Measurements from ENCODE around the gene NIPSNAP3A. TPM values are rescaled to one million over a fixed set of nuclear protein-coding genes. Genes with fewer than 3 reads are reported as not detected.

Gene NIPSNAP3A
- total RNA-seq, 4 donors from 2014 or later = 21.9 to 42.0 (median 24.4) TPM

GRCh38 chr9:104772714-104773510, 25.4 kb downstream of the NIPSNAP3A start:
- no peaks in the 10 kb centered on the region for H3K9me3 ChIP-seq
- H3K4me1 ChIP-seq = no peaks in the 10 kb centered on the region
- ATAC-seq = no peak
- H3K27me3 ChIP-seq = no peaks in the 10 kb centered on the region
- no peak for TF ChIP-seq POLR2AphosphoS5 (IDR thresholded peaks at IDR 0.05)
- no peak for TF ChIP-seq EP300 (IDR thresholded peaks at IDR 0.05)
- 45 to 69% methylated on average over 5 of the region's 5 CpGs for WGBS, 2 donors (ENCODE audit: low coverage in 1 of 2)
- no peak overlapping the region for H3K4me3 ChIP-seq
- no peak overlapping the region for H3K27ac ChIP-seq
- H3K36me3 ChIP-seq = peaks cover 0 to 5% of the 10 kb centered on the region in 2 donors

GRCh38 chr9:104774132-104774531, 26.6 kb downstream of the NIPSNAP3A start:
- no peaks in the 10 kb centered on the region for H3K9me3 ChIP-seq
- no peak for ATAC-seq
- H3K27me3 ChIP-seq = no peaks in the 10 kb centered on the region
- no peak for TF ChIP-seq EP300 (IDR thresholded peaks at IDR 0.05)
- no peak for TF ChIP-seq POLR2AphosphoS5 (IDR thresholded peaks at IDR 0.05)
- no peak for TF ChIP-seq CTCF (IDR thresholded peaks at IDR 0.05)
- TF ChIP-seq POLR2A (IDR thresholded peaks at IDR 0.05) = no peak
- no peak overlapping the region for H3K4me3 ChIP-seq
- 45 to 80% methylated on average over 1 of the region's 1 CpG for WGBS, 2 donors (ENCODE audit: low coverage in 1 of 2)
- peaks cover 0 to 5% of the 10 kb centered on the region in 2 donors for H3K36me3 ChIP-seq
- H3K4me1 ChIP-seq = no peaks in the 10 kb centered on the region
- H3K27ac ChIP-seq = no peak overlapping the region

GRCh38 chr9:104774831-104775573, 27.5 kb downstream of the NIPSNAP3A start:
- no peaks in the 10 kb centered on the region for H3K27me3 ChIP-seq
- TF ChIP-seq CTCF (IDR thresholded peaks at IDR 0.05) (no peak), POLR2A (IDR thresholded peaks at IDR 0.05) (no peak), POLR2AphosphoS5 (IDR thresholded peaks at IDR 0.05) (no peak), EP300 (IDR thresholded peaks at IDR 0.05) (no peak)
- no peak overlapping the region for H3K4me3 ChIP-seq
- no peak for ATAC-seq
- no peaks in the 10 kb centered on the region for H3K9me3 ChIP-seq
- H3K4me1 ChIP-seq = no peaks in the 10 kb centered on the region
- no peak overlapping the region for H3K27ac ChIP-seq
- WGBS, 2 donors (ENCODE audit: low coverage in 1 of 2) = 92 to 98% methylated on average over 8 to 11 of the region's 11 CpGs
- H3K36me3 ChIP-seq = peaks cover 0 to 5% of the 10 kb centered on the region in 2 donors

- TF ChIP-seq EP300 (IDR thresholded peaks at IDR 0.05) (no peak), POLR2A (IDR thresholded peaks at IDR 0.05) (no peak), POLR2AphosphoS5 (IDR thresholded peaks at IDR 0.05) (no peak), CTCF (IDR thresholded peaks at IDR 0.05) (no peak)
- no peak for ATAC-seq
- peaks cover 0 to 5% of the 10 kb centered on the region in 2 donors for H3K36me3 ChIP-seq
- H3K27ac ChIP-seq = no peak overlapping the region
- no peak overlapping the region for H3K4me3 ChIP-seq
- H3K4me1 ChIP-seq = no peaks in the 10 kb centered on the region
- H3K27me3 ChIP-seq = no peaks in the 10 kb centered on the region
- no peaks in the 10 kb centered on the region for H3K9me3 ChIP-seq
Measured at GRCh38 chr9:104775574-104775936, 28.1 kb downstream of the NIPSNAP3A start.

GRCh38 chr9:104775976-104776375, 28.5 kb downstream of the NIPSNAP3A start:
- no peak for ATAC-seq
- Histone ChIP-seq H3K4me1 (no peaks in the 10 kb centered on the region), H3K36me3 (peaks cover 0 to 5% of the 10 kb centered on the region in 2 donors), H3K27ac (no peak overlapping the region), H3K4me3 (no peak overlapping the region), H3K9me3 (no peaks in the 10 kb centered on the region), H3K27me3 (no peaks in the 10 kb centered on the region)
- no peak for TF ChIP-seq POLR2AphosphoS5 (IDR thresholded peaks at IDR 0.05)
- no peak for TF ChIP-seq CTCF (IDR thresholded peaks at IDR 0.05)
- no peak for TF ChIP-seq EP300 (IDR thresholded peaks at IDR 0.05)
- WGBS, 2 donors (ENCODE audit: low coverage in 1 of 2) = 100% methylated on average over 2 of the region's 2 CpGs

All from gastroesophageal sphincter (tissue), 4 donors.